H1 (cell line): Measurements from ENCODE around the gene MBNL1. TPM values are rescaled to one million over a fixed set of nuclear protein-coding genes. Genes with fewer than 3 reads are reported as not detected.

Experiments used
- ATF2 ChIP-seq: IDR thresholded peaks from 2 replicates; pipeline ENCODE4 v1.6.1; 2012; ENCODE audit warnings: low read length, inconsistent platforms
- RFX5 ChIP-seq: IDR thresholded peaks from 2 replicates; pipeline ENCODE4 v1.6.1; 2011; ENCODE audit warnings: low read depth, low read length, improper control_type of control experiment, borderline replicate concordance
- polyA plus RNA-seq, 7 experiments: library from polyadenylated mRNA; depleted of rRNA in 3 of 7; stranded (reverse) in 5 of 7; unstranded in 2 of 7; fragments of >200 nt in 5 of 7; fragments of 200-250 nt in 2 of 7; gene quantifications; 1 replicate in 5 of 7; 2 replicates in 1 of 7; 4 replicates in 1 of 7; pipeline versions ENCODE4 v1.2.1 to v1.2.3, GENCODE V29; 2011 to 2013; ENCODE audit warnings: missing spikeins in 2 of 7, mixed read lengths in 2 of 7
- total RNA-seq: library from RNA; stranded (reverse); fragmentation: NEBNext Ultra II Directional; extraction: Animal tissue kit (Norgen Biotek cat#: 25700); gene quantifications from 2 replicates; pipeline ENCODE4 v1.2.1, GENCODE V29; 2021

Gene MBNL1
- total and polyA plus RNA-seq, 2 of the 8 experiments (the other 6 are each of a cell fraction or from before 2014, with no cell fraction given), result 5.0 to 16.4 TPM

GRCh38 chr3:152480282-152480953, 211.7 kb downstream of the MBNL1 start (continued):
- TF ChIP-seq ATF2 (no peak), RFX5 (no peak)
